Parathyroid adenoma (tissue), 2 donors: ENCODE data around the gene MINK1.

Experiments
- H2AFZ ChIP-seq: fragments of 300-600 bp; sonication (generic); one replicate; pipeline ENCODE4 v1.7.0; 2017; ENCODE audit warnings: antibody characterized with exemption, mild to moderate bottlenecking
- H3K27ac ChIP-seq: fragments of 300-600 bp; sonication (generic); one replicate; pipeline ENCODE4 v1.7.0; 2017
- H3K27me3 ChIP-seq: fragments of 300-600 bp; sonication (generic); one replicate; pipeline ENCODE4 v1.7.0; 2017; ENCODE audit warnings: low read length; ENCODE audit not compliant: control insufficient read depth, insufficient read depth
- H3K36me3 ChIP-seq: fragments of 300-600 bp; sonication (generic); one replicate; pipeline ENCODE4 v1.7.0; 2017; ENCODE audit warnings: low read length; ENCODE audit not compliant: control insufficient read depth, insufficient read depth
- H3K4me1 ChIP-seq: fragments of 300-600 bp; sonication (generic); one replicate; pipeline ENCODE4 v1.7.0; 2017; ENCODE audit warnings: control low read depth
- H3K4me2 ChIP-seq: fragments of 300-600 bp; sonication (generic); one replicate; pipeline ENCODE4 v1.7.0; 2017; ENCODE audit warnings: low read length
- H3K4me3 ChIP-seq: fragments of 300-600 bp; sonication (generic); one replicate; pipeline ENCODE4 v1.7.0; 2017; ENCODE audit warnings: low read depth, low read length
- H3K79me2 ChIP-seq: fragments of 300-600 bp; sonication (generic); one replicate; pipeline ENCODE4 v1.7.0; 2017; ENCODE audit warnings: control low read depth
- H3K9ac ChIP-seq: fragments of 300-600 bp; sonication (generic); one replicate; pipeline ENCODE4 v1.7.0; 2017; ENCODE audit warnings: mild to moderate bottlenecking
- H3K9me3 ChIP-seq: fragments of 300-600 bp; sonication (generic); one replicate; pipeline ENCODE4 v1.7.0; 2017; ENCODE audit warnings: low read length; ENCODE audit not compliant: control insufficient read depth
- TF ChIP-seq, protein P1 (sequence below): fragments of 300-600 bp; sonication (generic); IDR thresholded peaks from one replicate; pipeline ENCODE4 v1.7.0; 2017; ENCODE audit warnings: antibody characterized with exemption, mild to moderate bottlenecking
- donor health status: primary hyperparathyroidism.

The MINK1 gene

DNA sequence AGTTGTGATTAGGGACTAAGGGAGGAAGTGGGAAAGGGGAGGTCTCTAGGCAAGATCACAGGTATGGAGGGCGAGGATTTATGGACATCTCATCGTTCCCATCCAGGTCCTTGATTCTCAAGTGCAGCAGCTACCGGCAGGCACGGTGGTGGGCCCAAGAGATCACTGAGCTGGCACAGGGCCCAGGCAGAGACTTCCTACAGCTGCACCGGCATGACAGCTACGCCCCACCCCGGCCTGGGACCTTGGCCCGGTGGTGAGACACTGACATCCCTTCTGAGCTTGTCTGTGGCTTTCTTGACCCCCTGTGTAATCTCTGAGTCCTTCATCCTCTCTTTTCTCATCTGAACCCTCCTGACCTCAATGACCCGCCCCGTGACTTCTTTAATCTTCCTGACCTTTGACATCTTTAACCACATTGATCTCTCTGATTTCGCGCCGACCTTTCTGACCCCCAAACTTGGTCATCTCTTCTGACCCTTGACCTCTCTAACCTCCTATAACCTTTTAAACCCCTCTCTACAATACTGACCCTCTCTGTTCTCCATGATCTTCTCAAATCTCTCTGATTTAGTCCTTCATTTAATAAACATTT lies 22.3 kb upstream of the MINK1 start:
- no peak overlapping the region for H2AFZ ChIP-seq
- no peak overlapping the region for H3K9ac ChIP-seq
- H3K9me3 ChIP-seq: no peaks in the 10 kb centered on the region
- TF ChIP-seq, protein P1, sequence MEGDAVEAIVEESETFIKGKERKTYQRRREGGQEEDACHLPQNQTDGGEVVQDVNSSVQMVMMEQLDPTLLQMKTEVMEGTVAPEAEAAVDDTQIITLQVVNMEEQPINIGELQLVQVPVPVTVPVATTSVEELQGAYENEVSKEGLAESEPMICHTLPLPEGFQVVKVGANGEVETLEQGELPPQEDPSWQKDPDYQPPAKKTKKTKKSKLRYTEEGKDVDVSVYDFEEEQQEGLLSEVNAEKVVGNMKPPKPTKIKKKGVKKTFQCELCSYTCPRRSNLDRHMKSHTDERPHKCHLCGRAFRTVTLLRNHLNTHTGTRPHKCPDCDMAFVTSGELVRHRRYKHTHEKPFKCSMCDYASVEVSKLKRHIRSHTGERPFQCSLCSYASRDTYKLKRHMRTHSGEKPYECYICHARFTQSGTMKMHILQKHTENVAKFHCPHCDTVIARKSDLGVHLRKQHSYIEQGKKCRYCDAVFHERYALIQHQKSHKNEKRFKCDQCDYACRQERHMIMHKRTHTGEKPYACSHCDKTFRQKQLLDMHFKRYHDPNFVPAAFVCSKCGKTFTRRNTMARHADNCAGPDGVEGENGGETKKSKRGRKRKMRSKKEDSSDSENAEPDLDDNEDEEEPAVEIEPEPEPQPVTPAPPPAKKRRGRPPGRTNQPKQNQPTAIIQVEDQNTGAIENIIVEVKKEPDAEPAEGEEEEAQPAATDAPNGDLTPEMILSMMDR: no peak
- H3K79me2 ChIP-seq: no peaks in the 10 kb centered on the region
- H3K4me2 ChIP-seq: no peak overlapping the region
- H3K27me3 ChIP-seq: no peaks in the 10 kb centered on the region
- H3K4me3 ChIP-seq: no peak overlapping the region
- H3K27ac ChIP-seq: no peak overlapping the region
- H3K4me1 ChIP-seq: peaks cover 8% of the 10 kb centered on the region
- no peaks in the 10 kb centered on the region for H3K36me3 ChIP-seq

DNA sequence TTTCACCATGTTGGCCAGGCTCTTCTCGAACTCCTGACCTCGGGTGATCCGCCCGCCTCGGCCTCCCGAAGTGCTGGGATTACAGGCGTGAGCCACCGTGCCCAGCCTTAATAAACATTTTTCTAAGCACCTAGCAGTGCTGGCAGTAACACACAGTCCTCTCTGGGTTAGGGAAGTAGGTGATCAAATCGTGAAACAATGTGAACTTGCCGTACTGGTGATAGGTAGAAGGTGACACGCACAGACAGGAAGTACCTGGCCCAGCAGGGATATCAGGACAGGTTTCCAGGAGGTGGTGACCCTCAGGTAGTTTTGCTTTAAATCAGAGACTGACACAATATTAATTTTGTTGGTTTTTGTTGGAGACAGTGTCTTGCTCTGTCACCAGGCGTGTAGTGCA lies 21.7 kb upstream of the MINK1 start:
- H3K4me1 ChIP-seq: peaks cover 8% of the 10 kb centered on the region
- H3K4me2 ChIP-seq: no peak overlapping the region
- TF ChIP-seq, protein P1: no peak
- H3K4me3 ChIP-seq: no peak overlapping the region
- H2AFZ ChIP-seq: no peak overlapping the region
- H3K9me3 ChIP-seq: no peaks in the 10 kb centered on the region
- H3K27ac ChIP-seq: no peak overlapping the region
- H3K79me2 ChIP-seq: no peaks in the 10 kb centered on the region
- no peaks in the 10 kb centered on the region for H3K27me3 ChIP-seq
- no peaks in the 10 kb centered on the region for H3K36me3 ChIP-seq
- H3K9ac ChIP-seq: no peak overlapping the region

DNA sequence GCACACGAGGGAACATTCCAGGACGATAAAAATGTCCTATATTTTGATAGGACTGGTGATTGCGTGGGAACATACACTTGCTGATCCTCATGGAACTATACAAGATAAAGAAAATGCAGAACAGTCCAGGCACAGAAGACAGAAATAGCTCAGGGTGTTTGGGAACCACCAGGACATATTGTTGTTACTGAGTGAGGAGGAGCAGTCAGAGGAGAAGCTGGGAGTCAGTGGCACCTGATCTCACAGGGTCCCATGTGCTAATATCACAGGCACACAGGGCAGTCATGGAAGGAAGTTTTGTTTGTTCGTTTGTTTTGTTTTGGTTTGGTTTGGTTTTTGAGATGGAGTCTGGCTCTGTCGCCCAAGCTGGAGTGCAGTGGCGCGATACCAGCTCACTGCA lies 20.4 kb upstream of the MINK1 start:
- H3K9me3 ChIP-seq: no peaks in the 10 kb centered on the region
- H3K27ac ChIP-seq: no peak overlapping the region
- no peaks in the 10 kb centered on the region for H3K27me3 ChIP-seq
- no peak overlapping the region for H3K9ac ChIP-seq
- H2AFZ ChIP-seq: no peak overlapping the region
- TF ChIP-seq, protein P1: no peak
- no peaks in the 10 kb centered on the region for H3K36me3 ChIP-seq
- H3K4me3 ChIP-seq: no peak overlapping the region
- peaks cover 7% of the 10 kb centered on the region for H3K4me1 ChIP-seq
- no peak overlapping the region for H3K4me2 ChIP-seq
- H3K79me2 ChIP-seq: no peaks in the 10 kb centered on the region

DNA sequence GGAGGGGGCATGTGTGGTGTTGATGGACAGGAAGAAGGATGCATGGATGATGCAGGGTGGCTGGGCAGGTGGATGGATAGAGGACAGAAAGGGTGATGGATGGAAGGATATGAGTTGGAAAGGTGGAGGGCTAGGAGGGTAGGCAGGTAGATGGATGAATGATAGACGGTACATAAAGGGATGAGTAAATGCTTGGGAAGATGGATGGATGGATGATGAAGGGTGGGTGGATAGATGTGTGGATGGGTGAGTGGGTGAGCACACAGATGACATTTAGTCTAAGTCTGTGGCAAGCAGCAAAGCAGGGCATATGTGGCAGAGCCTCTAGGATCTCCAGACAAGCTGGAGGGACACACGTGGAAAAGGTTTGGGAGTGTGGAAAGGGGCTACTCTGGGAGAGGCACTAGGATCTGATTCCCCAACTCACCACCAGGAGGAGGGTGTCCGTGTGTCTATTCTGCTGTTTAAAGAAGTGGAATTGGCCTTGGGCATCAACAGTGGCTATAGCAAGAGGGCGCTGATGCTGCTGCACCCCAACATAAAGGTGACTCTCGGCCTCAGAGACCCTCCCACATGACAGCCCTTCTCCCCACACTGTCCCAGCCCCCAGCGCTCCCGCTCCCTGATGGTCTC lies 18.0 kb upstream of the MINK1 start:
- Histone ChIP-seq H3K4me3 (no peak overlapping the region), H3K27me3 (no peaks in the 10 kb centered on the region), H3K4me2 (no peak overlapping the region), H3K79me2 (no peaks in the 10 kb centered on the region), H3K9me3 (no peaks in the 10 kb centered on the region), H2AFZ (no peak overlapping the region), H3K4me1 (no peaks in the 10 kb centered on the region), H3K36me3 (no peaks in the 10 kb centered on the region), H3K9ac (no peak overlapping the region), H3K27ac (no peak overlapping the region)
- TF ChIP-seq, protein P1: no peak

DNA sequence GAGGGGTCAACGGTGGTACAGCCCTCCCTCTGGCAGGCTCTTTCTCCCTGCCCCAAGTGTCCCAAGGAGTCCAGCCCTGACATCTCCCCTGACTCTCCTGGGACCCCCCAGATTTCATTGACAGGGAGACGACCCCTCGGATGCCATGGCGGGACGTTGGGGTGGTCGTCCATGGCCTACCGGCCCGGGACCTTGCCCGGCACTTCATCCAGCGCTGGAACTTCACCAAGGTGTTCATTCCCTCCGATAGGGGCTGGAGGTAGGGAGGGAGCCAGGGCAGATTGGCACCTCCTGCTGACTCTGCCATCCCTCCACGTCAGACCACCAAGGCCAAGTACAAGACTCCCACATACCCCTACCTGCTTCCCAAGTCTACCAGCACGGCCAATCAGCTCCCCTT lies 16.3 kb upstream of the MINK1 start:
- Histone ChIP-seq H3K9ac (no peak overlapping the region), H3K27me3 (no peaks in the 10 kb centered on the region), H3K79me2 (no peaks in the 10 kb centered on the region), H2AFZ (no peak overlapping the region), H3K9me3 (no peaks in the 10 kb centered on the region), H3K27ac (no peak overlapping the region), H3K4me3 (no peak overlapping the region), H3K4me1 (no peaks in the 10 kb centered on the region), H3K36me3 (no peaks in the 10 kb centered on the region), H3K4me2 (no peak overlapping the region)
- TF ChIP-seq, protein P1: no peak
